HepG2 (cell line): ENCODE data around the gene SH3PXD2A. TPM values are rescaled to one million over a fixed set of nuclear protein-coding genes. Genes with fewer than 3 reads are reported as not detected.

Source experiments
- ARID2 ChIP-seq: sonication (generic); formaldehyde crosslinking; IDR thresholded peaks from 2 replicates; pipeline ENCODE4 v1.8.1; 2022; ENCODE audit warnings: mild to moderate bottlenecking, missing genetic modification reagents, borderline replicate concordance
- BRCA1 ChIP-seq: sonication (generic); formaldehyde crosslinking; IDR thresholded peaks from 2 replicates; pipeline ENCODE4 v1.4.0; 2020; ENCODE audit warnings: missing genetic modification reagents
- FIP1L1 ChIP-seq: fragments of 200-400 bp; formaldehyde crosslinking; IDR thresholded peaks from 2 replicates; pipeline ENCODE4 v1.6.1; 2018; ENCODE audit warnings: low read depth, mild to moderate bottlenecking, low read length, moderate library complexity, borderline replicate concordance; ENCODE audit not compliant: insufficient read depth
- HIVEP1 ChIP-seq: sonication (generic); formaldehyde crosslinking; IDR thresholded peaks from 2 replicates; pipeline ENCODE4 v1.4.0; 2020; ENCODE audit warnings: mild to moderate bottlenecking, missing genetic modification reagents
- IKZF1 ChIP-seq: fragments of 450-650 bp; IDR thresholded peaks from 2 replicates; pipeline ENCODE4 v1.7.1; 2016
- KDM1A ChIP-seq: IDR thresholded peaks from 2 replicates; pipeline ENCODE4 v1.6.1; 2016; ENCODE audit warnings: missing compliant biosample characterization
- MED1 ChIP-seq: sonication (generic); formaldehyde crosslinking; IDR thresholded peaks from 2 replicates; pipeline ENCODE4 v1.4.0; 2020; ENCODE audit warnings: missing genetic modification reagents
- NFIC ChIP-seq: IDR thresholded peaks from 2 replicates; pipeline ENCODE4 v1.6.1; 2012; ENCODE audit warnings: mild to moderate bottlenecking, low read length, inconsistent platforms
- SIX4 ChIP-seq: sonication (generic); formaldehyde crosslinking; IDR thresholded peaks from 2 replicates; pipeline ENCODE4 v1.4.0; 2020; ENCODE audit warnings: missing genetic modification reagents
- TCF12 ChIP-seq, 2 experiments: fragments of 450-650 bp in 1 of 2; sonication (generic) in 1 of 2; formaldehyde crosslinking in 1 of 2; IDR thresholded peaks; 2 replicates each; pipeline versions ENCODE4 v1.6.1 to v1.8.0; 2017 to 2022; ENCODE audit warnings: antibody characterized with exemption in 1 of 2, mild to moderate bottlenecking in 1 of 2, missing genetic modification reagents in 1 of 2, moderate library complexity in 1 of 2
- ZBTB7A ChIP-seq: sonication (generic); formaldehyde crosslinking; IDR thresholded peaks from 2 replicates; pipeline ENCODE4 v1.8.0; 2022; ENCODE audit warnings: mild to moderate bottlenecking, missing genetic modification reagents
- ZFP62 ChIP-seq: sonication (generic); formaldehyde crosslinking; IDR thresholded peaks from 2 replicates; pipeline ENCODE4 v1.4.0; 2020; ENCODE audit warnings: missing genetic modification reagents
- ZNF121 ChIP-seq: sonication (generic); formaldehyde crosslinking; IDR thresholded peaks from 2 replicates; pipeline ENCODE4 v1.5.0; 2020; ENCODE audit warnings: mild to moderate bottlenecking, missing genetic modification reagents
- ZNF468 ChIP-seq: sonication (generic); formaldehyde crosslinking; IDR thresholded peaks from 2 replicates; pipeline ENCODE4 v1.8.0; 2022; ENCODE audit warnings: mild to moderate bottlenecking, moderate library complexity, missing genetic modification reagents
- ZNF775 ChIP-seq: sonication (generic); formaldehyde crosslinking; IDR thresholded peaks from 2 replicates; pipeline ENCODE4 v1.4.0; 2020; ENCODE audit warnings: missing genetic modification reagents, mild to moderate bottlenecking, moderate library complexity, borderline replicate concordance
- polyA plus RNA-seq, 8 experiments: library from polyadenylated mRNA; depleted of rRNA in 3 of 8; stranded (reverse) in 7 of 8; unstranded in 1 of 8; fragments of >200 nt; fragmentation: Illumina TruSeq in 4 of 8; extraction: Trizol in 4 of 8; gene quantifications; 2 replicates each; pipeline versions ENCODE4 v1.2.1 to v1.2.3, GENCODE V29; 2011 to 2016; ENCODE audit warnings: low read depth in 4 of 8, missing spikeins in 1 of 8, mixed read lengths in 1 of 8; ENCODE audit not compliant: insufficient read depth in 1 of 8
- total RNA-seq, 5 experiments: library from RNA; depleted of rRNA; stranded (reverse); fragments of >200 nt; fragmentation: Illumina TruSeq; extraction: Trizol; gene quantifications; 2 replicates each; pipeline ENCODE4 v1.2.3, GENCODE V29; 2016; ENCODE audit warnings: low read depth in 1 of 5
- TF ChIP-seq, protein P1 (sequence below): sonication (generic); formaldehyde crosslinking; conservative IDR thresholded peaks from 2 replicates; pipeline ENCODE4 v1.4.0; 2020; ENCODE audit warnings: missing genetic modification reagents
- TF ChIP-seq, protein P2 (sequence below): sonication (generic); formaldehyde crosslinking; IDR thresholded peaks from 2 replicates; pipeline ENCODE4 v1.5.0; 2020; ENCODE audit warnings: mild to moderate bottlenecking, missing genetic modification reagents
- TF ChIP-seq, protein P3 (sequence below): conservative IDR thresholded peaks from 2 replicates; pipeline ENCODE4 v1.6.1; 2018; ENCODE audit warnings: missing genetic modification reagents
- TF ChIP-seq, protein P4 (sequence below): sonication (generic); formaldehyde crosslinking; IDR thresholded peaks from 2 replicates; pipeline ENCODE4 v1.5.0; 2020; ENCODE audit warnings: mild to moderate bottlenecking, missing genetic modification reagents, borderline replicate concordance

The SH3PXD2A gene
- total and polyA plus RNA-seq, 2 of the 13 experiments (the other 11 are each of a cell fraction or from before 2014, with no cell fraction given) = 11.1 to 11.3 TPM

DNA sequence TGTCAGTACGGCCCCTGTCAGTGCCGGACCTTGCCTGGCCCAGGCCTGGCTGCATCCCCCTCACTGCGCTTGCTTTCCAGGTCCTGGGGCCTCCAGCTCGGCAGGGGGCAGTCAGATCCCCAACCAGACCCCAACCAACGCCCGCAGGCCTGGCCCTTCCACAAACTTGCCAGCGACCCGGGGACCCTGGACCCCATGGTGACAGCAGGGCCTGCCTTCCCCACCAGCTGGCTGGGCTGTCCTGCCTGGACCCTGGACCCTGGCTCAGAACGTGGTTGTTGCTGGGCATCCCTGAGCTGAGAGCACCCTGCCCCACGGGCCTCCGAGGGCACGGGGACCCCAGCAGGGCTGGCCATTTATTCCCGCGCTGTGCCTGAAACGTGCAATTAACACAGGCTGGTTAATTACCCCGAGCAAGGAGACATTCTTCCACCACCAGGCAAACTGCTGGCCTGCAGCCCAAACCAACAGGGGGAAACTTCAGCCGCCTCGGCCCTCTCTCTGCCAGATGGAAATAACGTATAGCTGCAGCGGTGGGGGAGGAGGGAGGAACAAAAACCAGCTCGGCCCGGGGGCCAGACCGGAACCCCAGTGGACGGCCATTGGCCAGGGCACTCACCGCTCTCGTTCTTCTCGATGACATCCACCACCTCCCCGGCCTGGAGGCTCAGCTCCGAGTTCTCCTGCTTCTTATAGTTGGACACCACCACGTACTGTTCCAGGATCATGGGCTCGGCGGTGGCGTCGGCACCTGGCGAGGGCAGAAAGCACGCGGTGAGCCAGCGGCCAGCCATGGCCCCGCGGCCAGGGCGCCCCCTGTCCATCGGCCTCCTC lies 194.8 kb downstream of the SH3PXD2A start (continued):
- TF ChIP-seq, protein P1, sequence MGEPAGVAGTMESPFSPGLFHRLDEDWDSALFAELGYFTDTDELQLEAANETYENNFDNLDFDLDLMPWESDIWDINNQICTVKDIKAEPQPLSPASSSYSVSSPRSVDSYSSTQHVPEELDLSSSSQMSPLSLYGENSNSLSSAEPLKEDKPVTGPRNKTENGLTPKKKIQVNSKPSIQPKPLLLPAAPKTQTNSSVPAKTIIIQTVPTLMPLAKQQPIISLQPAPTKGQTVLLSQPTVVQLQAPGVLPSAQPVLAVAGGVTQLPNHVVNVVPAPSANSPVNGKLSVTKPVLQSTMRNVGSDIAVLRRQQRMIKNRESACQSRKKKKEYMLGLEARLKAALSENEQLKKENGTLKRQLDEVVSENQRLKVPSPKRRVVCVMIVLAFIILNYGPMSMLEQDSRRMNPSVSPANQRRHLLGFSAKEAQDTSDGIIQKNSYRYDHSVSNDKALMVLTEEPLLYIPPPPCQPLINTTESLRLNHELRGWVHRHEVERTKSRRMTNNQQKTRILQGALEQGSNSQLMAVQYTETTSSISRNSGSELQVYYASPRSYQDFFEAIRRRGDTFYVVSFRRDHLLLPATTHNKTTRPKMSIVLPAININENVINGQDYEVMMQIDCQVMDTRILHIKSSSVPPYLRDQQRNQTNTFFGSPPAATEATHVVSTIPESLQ (CRISPR knock-in tag) = no peak
- TF ChIP-seq, protein P2, sequence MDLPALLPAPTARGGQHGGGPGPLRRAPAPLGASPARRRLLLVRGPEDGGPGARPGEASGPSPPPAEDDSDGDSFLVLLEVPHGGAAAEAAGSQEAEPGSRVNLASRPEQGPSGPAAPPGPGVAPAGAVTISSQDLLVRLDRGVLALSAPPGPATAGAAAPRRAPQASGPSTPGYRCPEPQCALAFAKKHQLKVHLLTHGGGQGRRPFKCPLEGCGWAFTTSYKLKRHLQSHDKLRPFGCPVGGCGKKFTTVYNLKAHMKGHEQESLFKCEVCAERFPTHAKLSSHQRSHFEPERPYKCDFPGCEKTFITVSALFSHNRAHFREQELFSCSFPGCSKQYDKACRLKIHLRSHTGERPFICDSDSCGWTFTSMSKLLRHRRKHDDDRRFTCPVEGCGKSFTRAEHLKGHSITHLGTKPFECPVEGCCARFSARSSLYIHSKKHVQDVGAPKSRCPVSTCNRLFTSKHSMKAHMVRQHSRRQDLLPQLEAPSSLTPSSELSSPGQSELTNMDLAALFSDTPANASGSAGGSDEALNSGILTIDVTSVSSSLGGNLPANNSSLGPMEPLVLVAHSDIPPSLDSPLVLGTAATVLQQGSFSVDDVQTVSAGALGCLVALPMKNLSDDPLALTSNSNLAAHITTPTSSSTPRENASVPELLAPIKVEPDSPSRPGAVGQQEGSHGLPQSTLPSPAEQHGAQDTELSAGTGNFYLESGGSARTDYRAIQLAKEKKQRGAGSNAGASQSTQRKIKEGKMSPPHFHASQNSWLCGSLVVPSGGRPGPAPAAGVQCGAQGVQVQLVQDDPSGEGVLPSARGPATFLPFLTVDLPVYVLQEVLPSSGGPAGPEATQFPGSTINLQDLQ (CRISPR knock-in tag) = no peak
- TF ChIP-seq ZFP62 (CRISPR knock-in tag) = no peak
- TF ChIP-seq FIP1L1 = no peak
- 0 out of 2 replicates have a peak, but pooled peaks have one; percentile 33 for TF ChIP-seq ZNF121 (CRISPR knock-in tag)
- peak; percentile 93 for TF ChIP-seq HIVEP1 (CRISPR knock-in tag)
- TF ChIP-seq, protein P3, sequence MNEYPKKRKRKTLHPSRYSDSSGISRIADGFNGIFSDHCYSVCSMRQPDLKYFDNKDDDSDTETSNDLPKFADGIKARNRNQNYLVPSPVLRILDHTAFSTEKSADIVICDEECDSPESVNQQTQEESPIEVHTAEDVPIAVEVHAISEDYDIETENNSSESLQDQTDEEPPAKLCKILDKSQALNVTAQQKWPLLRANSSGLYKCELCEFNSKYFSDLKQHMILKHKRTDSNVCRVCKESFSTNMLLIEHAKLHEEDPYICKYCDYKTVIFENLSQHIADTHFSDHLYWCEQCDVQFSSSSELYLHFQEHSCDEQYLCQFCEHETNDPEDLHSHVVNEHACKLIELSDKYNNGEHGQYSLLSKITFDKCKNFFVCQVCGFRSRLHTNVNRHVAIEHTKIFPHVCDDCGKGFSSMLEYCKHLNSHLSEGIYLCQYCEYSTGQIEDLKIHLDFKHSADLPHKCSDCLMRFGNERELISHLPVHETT (CRISPR knock-in tag) = no peak; the same call in 1 of the 2 replicates
- TF ChIP-seq ZNF468 (CRISPR knock-in tag) = no peak
- peak; percentile 14; the same call in 1 of the 2 replicates for TF ChIP-seq KDM1A (CRISPR knock-in tag)
- TF ChIP-seq ZBTB7A (CRISPR knock-in tag) = peak; percentile 63
- no peak for TF ChIP-seq SIX4 (CRISPR knock-in tag)
- no peak for TF ChIP-seq TCF12 (IDR thresholded peaks at IDR 0.05)
- no peak for TF ChIP-seq TCF12 (CRISPR knock-in tag; IDR thresholded peaks at IDR 0.05)
- TF ChIP-seq, protein P4, sequence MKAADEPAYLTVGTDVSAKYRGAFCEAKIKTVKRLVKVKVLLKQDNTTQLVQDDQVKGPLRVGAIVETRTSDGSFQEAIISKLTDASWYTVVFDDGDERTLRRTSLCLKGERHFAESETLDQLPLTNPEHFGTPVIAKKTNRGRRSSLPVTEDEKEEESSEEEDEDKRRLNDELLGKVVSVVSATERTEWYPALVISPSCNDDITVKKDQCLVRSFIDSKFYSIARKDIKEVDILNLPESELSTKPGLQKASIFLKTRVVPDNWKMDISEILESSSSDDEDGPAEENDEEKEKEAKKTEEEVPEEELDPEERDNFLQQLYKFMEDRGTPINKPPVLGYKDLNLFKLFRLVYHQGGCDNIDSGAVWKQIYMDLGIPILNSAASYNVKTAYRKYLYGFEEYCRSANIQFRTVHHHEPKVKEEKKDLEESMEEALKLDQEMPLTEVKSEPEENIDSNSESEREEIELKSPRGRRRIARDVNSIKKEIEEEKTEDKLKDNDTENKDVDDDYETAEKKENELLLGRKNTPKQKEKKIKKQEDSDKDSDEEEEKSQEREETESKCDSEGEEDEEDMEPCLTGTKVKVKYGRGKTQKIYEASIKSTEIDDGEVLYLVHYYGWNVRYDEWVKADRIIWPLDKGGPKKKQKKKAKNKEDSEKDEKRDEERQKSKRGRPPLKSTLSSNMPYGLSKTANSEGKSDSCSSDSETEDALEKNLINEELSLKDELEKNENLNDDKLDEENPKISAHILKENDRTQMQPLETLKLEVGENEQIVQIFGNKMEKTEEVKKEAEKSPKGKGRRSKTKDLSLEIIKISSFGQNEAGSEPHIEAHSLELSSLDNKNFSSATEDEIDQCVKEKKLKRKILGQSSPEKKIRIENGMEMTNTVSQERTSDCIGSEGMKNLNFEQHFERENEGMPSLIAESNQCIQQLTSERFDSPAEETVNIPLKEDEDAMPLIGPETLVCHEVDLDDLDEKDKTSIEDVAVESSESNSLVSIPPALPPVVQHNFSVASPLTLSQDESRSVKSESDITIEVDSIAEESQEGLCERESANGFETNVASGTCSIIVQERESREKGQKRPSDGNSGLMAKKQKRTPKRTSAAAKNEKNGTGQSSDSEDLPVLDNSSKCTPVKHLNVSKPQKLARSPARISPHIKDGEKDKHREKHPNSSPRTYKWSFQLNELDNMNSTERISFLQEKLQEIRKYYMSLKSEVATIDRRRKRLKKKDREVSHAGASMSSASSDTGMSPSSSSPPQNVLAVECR (CRISPR knock-in tag) = peak; percentile 88
- no peak for TF ChIP-seq ARID2 (CRISPR knock-in tag)
- TF ChIP-seq IKZF1 = no peak
- peak; percentile 40; the same call in 1 of the 2 replicates for TF ChIP-seq MED1 (CRISPR knock-in tag)
- TF ChIP-seq BRCA1 (CRISPR knock-in tag) = no peak; the same call in 1 of the 2 replicates
- no peak for TF ChIP-seq NFIC
- TF ChIP-seq ZNF775 (CRISPR knock-in tag) = no peak
